ENCODE results near the gene MAPK6. TPM values are rescaled to one million over a fixed set of nuclear protein-coding genes. Genes with fewer than 3 reads are reported as not detected.

Gene MAPK6
- total and polyA plus RNA-seq, 9 of the 15 experiments (the other 6 are each of a cell fraction or from before 2014, with no cell fraction given), result 28.5 to 97.1 (median 74.0) TPM

- TF ChIP-seq ATF6 (CRISPR knock-in tag; IDR thresholded peaks at IDR 0.05) (no peak), CTCF (IDR thresholded peaks at IDR 0.05 in 2 of 3, conservative IDR thresholded peaks at IDR 0.05 in 1 of 3; ENCODE audit: insufficient read depth in 2 of 3, low read depth in 1 of 3, low read length in 3 of 3) (no peak), PATZ1 (CRISPR knock-in tag; IDR thresholded peaks at IDR 0.05; ENCODE audit: borderline replicate concordance) (no peak), CGGBP1 (CRISPR knock-in tag; IDR thresholded peaks at IDR 0.05) (0 out of 2 replicates have a peak, but pooled peaks have one; percentile 11), HMGN3 (IDR thresholded peaks at IDR 0.05; ENCODE audit: borderline replicate concordance, extremely low read depth, insufficient read length, low read depth, low read length) (peak; percentile 89), MGA (IDR thresholded peaks at IDR 0.05) (no peak), PHF20 (IDR thresholded peaks at IDR 0.05; ENCODE audit: partially characterized antibody) (no peak)
Observed at GRCh38 chr15:52019394-52020220, 588 bp downstream of the MAPK6 start (continued).

All from K562 (cell line).